GM12878 (cell line): Measurements from ENCODE around the gene SMIM27. TPM values are rescaled to one million over a fixed set of nuclear protein-coding genes. Genes with fewer than 3 reads are reported as not detected.

Experiments used
- ATAC-seq: fragments of 200-7000 bp; cut with Tn5 transposase; 3 replicates; pipeline ENCODE4 v1.9.1; 2020; ENCODE audit warnings: mild to moderate bottlenecking, moderate library complexity
- BruUV-seq: library from RNA; stranded (reverse); fragments of 400-500 nt; replicated peaks from 2 replicates; lab custom pipeline; 2021; lab: Mats Ljungman, UMichigan
- CTCF ChIA-PET: fragments of 300-600 bp; sonication (Branson Sonifier 250); formaldehyde crosslinking; extraction: SDS; loops from one replicate; lab custom pipeline; 2021; ENCODE audit warnings: inconsistent platforms; lab: Yijun Ruan, JAX
- POLR2A ChIA-PET: fragments of 350-600 bp; formaldehyde crosslinking; extraction: SDS; loops from one replicate; lab custom pipeline; 2021; ENCODE audit warnings: inconsistent platforms; lab: Charles Lee
- RAD21 ChIA-PET: fragments of 300-600 bp; sonication (Branson Sonifier 250); formaldehyde crosslinking; loops from one replicate; lab custom pipeline; 2023; ENCODE audit warnings: antibody characterized with exemption; ENCODE audit not compliant: unreplicated experiment; lab: Charles Lee
- SMC1A ChIA-PET: fragments of 300-600 bp; sonication (Branson Sonifier 250); formaldehyde crosslinking; loops from one replicate; lab custom pipeline; 2023; ENCODE audit not compliant: unreplicated experiment, uncharacterized antibody; lab: Charles Lee
- DNase-seq: peaks from one replicate; pipeline ENCODE4 v3.0.0-alpha.2; 2011; ENCODE audit warnings: low read depth, low spot score
- FAIRE-seq: peaks from 3 replicates; lab custom pipeline; 2011; peaks lifted over from hg19 to GRCh38; lab: Jason Lieb, UNC
- H2AFZ ChIP-seq: 2 replicates; pipeline ENCODE4 v1.6.0; 2011; ENCODE audit warnings: low read depth, low read length, control low read depth; ENCODE audit not compliant: control insufficient read depth
- H3K27ac ChIP-seq: 2 replicates; pipeline ENCODE4 v1.5.1; 2011; ENCODE audit warnings: control low read depth; ENCODE audit not compliant: control insufficient read depth, insufficient read depth
- H3K27me3 ChIP-seq, 2 experiments: replicated peaks in 1 of 2; 2 replicates each; pipeline versions ENCODE4 v1.6.0 to v1.6.1; 2011; ENCODE audit warnings: low read length in 1 of 2; ENCODE audit not compliant: control insufficient read depth in 2 of 2, insufficient read depth in 2 of 2
- H3K36me3 ChIP-seq, 2 experiments: 2 replicates each; pipeline ENCODE4 v1.5.1; 2011; ENCODE audit warnings: low read length in 1 of 2; ENCODE audit not compliant: control insufficient read depth in 2 of 2, insufficient read depth in 2 of 2
- H3K4me1 ChIP-seq: 2 replicates; pipeline ENCODE4 v1.6.1; 2011; ENCODE audit warnings: mild to moderate bottlenecking, low read length, moderate library complexity, mixed read lengths; ENCODE audit not compliant: control insufficient read depth, insufficient read depth
- H3K4me2 ChIP-seq: 2 replicates; pipeline ENCODE4 v1.6.0; 2011; ENCODE audit warnings: control low read depth; ENCODE audit not compliant: control insufficient read depth, insufficient read depth
- H3K4me3 ChIP-seq: fragments of 200-600 bp; sonication (generic); 2 replicates; pipeline ENCODE4 v1.5.1; 2016
- H3K79me2 ChIP-seq: 2 replicates; pipeline ENCODE4 v1.6.0; 2011; ENCODE audit warnings: low read length; ENCODE audit not compliant: control insufficient read depth, insufficient read depth
- H3K9ac ChIP-seq: 2 replicates; pipeline ENCODE4 v1.8.0; 2011; ENCODE audit warnings: low read length, control low read depth, mixed read lengths; ENCODE audit not compliant: control insufficient read depth, insufficient read depth
- H3K9me3 ChIP-seq: replicated peaks from 3 replicates; pipeline ENCODE4 v1.5.1; 2011; ENCODE audit warnings: mild to moderate bottlenecking, low read length; ENCODE audit not compliant: control insufficient read depth, insufficient read depth
- H4K20me1 ChIP-seq: 2 replicates; pipeline ENCODE4 v1.6.0; 2011; ENCODE audit not compliant: control insufficient read depth, insufficient read depth
- CBX5 ChIP-seq: sonication (generic); IDR thresholded peaks from 2 replicates; pipeline ENCODE4 v1.6.1; 2016; ENCODE audit warnings: low read depth, moderate library complexity, mild to moderate bottlenecking, inconsistent platforms
- HDAC2 ChIP-seq: fragments of 200-600 bp; sonication (generic); IDR thresholded peaks from 2 replicates; pipeline ENCODE4 v1.6.1; 2017
- HDAC6 ChIP-seq: fragments of 200-600 bp; sonication (generic); IDR thresholded peaks from one replicate; pipeline ENCODE4 v1.8.0; 2017; ENCODE audit warnings: antibody characterized with exemption; ENCODE audit not compliant: unreplicated experiment
- NFXL1 ChIP-seq: fragments of 450-650 bp; IDR thresholded peaks from 2 replicates; pipeline ENCODE4 v1.6.1; 2017; ENCODE audit warnings: antibody characterized with exemption, mild to moderate bottlenecking, borderline replicate concordance
- NR2F1 ChIP-seq: fragments of 450-650 bp; conservative IDR thresholded peaks from 2 replicates; pipeline ENCODE4 v1.6.1; 2017; ENCODE audit warnings: mild to moderate bottlenecking
- RBBP5 ChIP-seq: fragments of 200-600 bp; sonication (generic); conservative IDR thresholded peaks from 2 replicates; pipeline ENCODE4 v1.6.1; 2016
- SP1 ChIP-seq: IDR thresholded peaks from one replicate; pipeline ENCODE4 v1.6.1; 2011; ENCODE audit warnings: low read depth, low read length
- ZNF622 ChIP-seq: fragments of 450-650 bp; IDR thresholded peaks from 2 replicates; pipeline ENCODE4 v1.6.1; 2017; ENCODE audit warnings: mild to moderate bottlenecking, inconsistent platforms
- WGBS: methylation state at CpG from one replicate; pipeline ENCODE4 v1.1.6; 2016; ENCODE audit warnings: low lambda C conversion rate; ENCODE audit not compliant: insufficient replicate concordance, insufficient coverage; ENCODE audit errors: missing lambda C conversion rate; 5-methylcytosine and 5-hydroxymethylcytosine counted together
- in situ Hi-C: fragments of 300-500 bp; cut with MboI; formaldehyde crosslinking; loops from 9 replicates; pipeline ENCODE4 v1.14.3; 2018; ENCODE audit warnings: mixed read lengths
- intact Hi-C: fragments of 100-400 bp; cut with micrococcal nuclease; formaldehyde crosslinking; loops from one replicate; pipeline ENCODE4 v1.14.2; 2022; ENCODE audit not compliant: unreplicated experiment
- polyA plus RNA-seq, 11 experiments: library from polyadenylated mRNA; depleted of rRNA in 4 of 11; unstranded in 6 of 11; stranded (reverse) in 5 of 11; fragments of >200 nt; fragmentation: Nextera tagmentation in 4 of 11; fragmentation: Illumina TruSeq in 1 of 11; extraction: Ambion mirVana in 4 of 11; extraction: Trizol in 1 of 11; gene quantifications; 1 replicate in 1 of 11; 2 replicates in 10 of 11; pipeline versions ENCODE4 v1.2.1 to v1.2.3, GENCODE V29; 2011 to 2016; ENCODE audit warnings: inconsistent platforms in 2 of 11, missing spikeins in 2 of 11, low read depth in 1 of 11
- total RNA-seq, 4 experiments: library from RNA; depleted of rRNA in 3 of 4; stranded (reverse); fragments of >200 nt in 3 of 4; fragmentation: Illumina TruSeq in 1 of 4; extraction: Trizol in 1 of 4; gene quantifications; 2 replicates each; pipeline versions ENCODE4 v1.2.1 to v1.2.3, GENCODE V29; 2013 to 2021
- TF ChIP-seq, protein P1 (sequence below): IDR thresholded peaks from 2 replicates; pipeline ENCODE4 v1.6.1; 2012; ENCODE audit warnings: improper control_type of control experiment, low read depth, low read length; ENCODE audit not compliant: insufficient replicate concordance

Gene SMIM27
- total and polyA plus RNA-seq, 10 of the 15 experiments (the other 5 are each of a cell fraction or from before 2014, with no cell fraction given) = 12.2 to 47.3 (median 26.5) TPM

DNA sequence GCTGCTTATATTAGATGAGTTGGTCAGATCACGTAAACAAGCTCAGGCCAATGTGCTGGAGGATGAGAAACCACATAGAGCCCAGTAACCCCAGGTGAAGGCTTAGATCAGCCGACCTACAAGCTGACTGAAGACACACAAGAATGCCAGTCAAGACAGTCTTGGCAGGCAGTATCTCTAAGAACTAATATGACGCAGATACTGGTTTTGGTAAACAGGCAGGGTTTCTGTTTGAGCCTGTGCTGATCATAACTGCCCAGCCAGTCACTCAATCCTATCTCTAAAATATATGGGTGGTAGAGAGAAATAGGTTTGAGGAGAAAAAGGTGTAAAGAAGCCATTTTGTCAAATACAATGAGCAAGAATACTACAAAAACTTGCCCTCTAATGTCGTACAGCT lies 18.3 kb upstream of the SMIM27 start:
- intact Hi-C loops = no loop called here
- WGBS = 97% methylated on average over 4 of the region's 4 CpGs
- FAIRE-seq = no peak

More for the DNA sequence above, 18.3 kb upstream of the SMIM27 start:
- in situ Hi-C loops = no loop called here
- H3K9ac ChIP-seq = no peak overlapping the region
- ChIA-PET SMC1A (no interaction called here), CTCF (interaction anchor here (0.7 to 1.8 kb wide), 3 partner anchors 9 to 46 kb away, joined by 3 to 5 read pairs (median 3); no protein-coding TSS in a partner anchor), RAD21 (no interaction called here), POLR2A (no interaction called here)
- no peak overlapping the region for H3K4me2 ChIP-seq
- BruUV-seq = no TSS peak
- no peak for TF ChIP-seq SP1
- TF ChIP-seq HDAC6 = no peak
- no peak for TF ChIP-seq HDAC2
- TF ChIP-seq, protein P1, sequence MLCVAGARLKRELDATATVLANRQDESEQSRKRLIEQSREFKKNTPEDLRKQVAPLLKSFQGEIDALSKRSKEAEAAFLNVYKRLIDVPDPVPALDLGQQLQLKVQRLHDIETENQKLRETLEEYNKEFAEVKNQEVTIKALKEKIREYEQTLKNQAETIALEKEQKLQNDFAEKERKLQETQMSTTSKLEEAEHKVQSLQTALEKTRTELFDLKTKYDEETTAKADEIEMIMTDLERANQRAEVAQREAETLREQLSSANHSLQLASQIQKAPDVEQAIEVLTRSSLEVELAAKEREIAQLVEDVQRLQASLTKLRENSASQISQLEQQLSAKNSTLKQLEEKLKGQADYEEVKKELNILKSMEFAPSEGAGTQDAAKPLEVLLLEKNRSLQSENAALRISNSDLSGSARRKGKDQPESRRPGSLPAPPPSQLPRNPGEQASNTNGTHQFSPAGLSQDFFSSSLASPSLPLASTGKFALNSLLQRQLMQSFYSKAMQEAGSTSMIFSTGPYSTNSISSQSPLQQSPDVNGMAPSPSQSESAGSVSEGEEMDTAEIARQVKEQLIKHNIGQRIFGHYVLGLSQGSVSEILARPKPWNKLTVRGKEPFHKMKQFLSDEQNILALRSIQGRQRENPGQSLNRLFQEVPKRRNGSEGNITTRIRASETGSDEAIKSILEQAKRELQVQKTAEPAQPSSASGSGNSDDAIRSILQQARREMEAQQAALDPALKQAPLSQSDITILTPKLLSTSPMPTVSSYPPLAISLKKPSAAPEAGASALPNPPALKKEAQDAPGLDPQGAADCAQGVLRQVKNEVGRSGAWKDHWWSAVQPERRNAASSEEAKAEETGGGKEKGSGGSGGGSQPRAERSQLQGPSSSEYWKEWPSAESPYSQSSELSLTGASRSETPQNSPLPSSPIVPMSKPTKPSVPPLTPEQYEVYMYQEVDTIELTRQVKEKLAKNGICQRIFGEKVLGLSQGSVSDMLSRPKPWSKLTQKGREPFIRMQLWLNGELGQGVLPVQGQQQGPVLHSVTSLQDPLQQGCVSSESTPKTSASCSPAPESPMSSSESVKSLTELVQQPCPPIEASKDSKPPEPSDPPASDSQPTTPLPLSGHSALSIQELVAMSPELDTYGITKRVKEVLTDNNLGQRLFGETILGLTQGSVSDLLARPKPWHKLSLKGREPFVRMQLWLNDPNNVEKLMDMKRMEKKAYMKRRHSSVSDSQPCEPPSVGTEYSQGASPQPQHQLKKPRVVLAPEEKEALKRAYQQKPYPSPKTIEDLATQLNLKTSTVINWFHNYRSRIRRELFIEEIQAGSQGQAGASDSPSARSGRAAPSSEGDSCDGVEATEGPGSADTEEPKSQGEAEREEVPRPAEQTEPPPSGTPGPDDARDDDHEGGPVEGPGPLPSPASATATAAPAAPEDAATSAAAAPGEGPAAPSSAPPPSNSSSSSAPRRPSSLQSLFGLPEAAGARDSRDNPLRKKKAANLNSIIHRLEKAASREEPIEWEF = no peak
- TF ChIP-seq CBX5 = no peak
- no peak for TF ChIP-seq RBBP5
- no peak for TF ChIP-seq NFXL1
- no peak for TF ChIP-seq NR2F1
- no peak for TF ChIP-seq ZNF622
- H4K20me1 ChIP-seq = no peaks in the 10 kb centered on the region
- no peak overlapping the region for H2AFZ ChIP-seq
- ATAC-seq = no peak
- no peak overlapping the region for H3K4me3 ChIP-seq
- H3K27ac ChIP-seq = no peak overlapping the region
- no peaks in the 10 kb centered on the region for H3K4me1 ChIP-seq
- H3K9me3 ChIP-seq = no peaks in the 10 kb centered on the region; the same call in 2 of the 3 replicates
- H3K27me3 ChIP-seq = no peaks in the 10 kb centered on the region
- no peak for DNase-seq
- H3K79me2 ChIP-seq = no peaks in the 10 kb centered on the region
- H3K36me3 ChIP-seq = no peaks in the 10 kb centered on the region
